ENCODE measurements around the gene MYL6. TPM values are rescaled to one million over a fixed set of nuclear protein-coding genes. Genes with fewer than 3 reads are reported as not detected.

MYL6 gene
- total RNA-seq, 1 donor from 2014 or later: 2,679 TPM

DNA sequence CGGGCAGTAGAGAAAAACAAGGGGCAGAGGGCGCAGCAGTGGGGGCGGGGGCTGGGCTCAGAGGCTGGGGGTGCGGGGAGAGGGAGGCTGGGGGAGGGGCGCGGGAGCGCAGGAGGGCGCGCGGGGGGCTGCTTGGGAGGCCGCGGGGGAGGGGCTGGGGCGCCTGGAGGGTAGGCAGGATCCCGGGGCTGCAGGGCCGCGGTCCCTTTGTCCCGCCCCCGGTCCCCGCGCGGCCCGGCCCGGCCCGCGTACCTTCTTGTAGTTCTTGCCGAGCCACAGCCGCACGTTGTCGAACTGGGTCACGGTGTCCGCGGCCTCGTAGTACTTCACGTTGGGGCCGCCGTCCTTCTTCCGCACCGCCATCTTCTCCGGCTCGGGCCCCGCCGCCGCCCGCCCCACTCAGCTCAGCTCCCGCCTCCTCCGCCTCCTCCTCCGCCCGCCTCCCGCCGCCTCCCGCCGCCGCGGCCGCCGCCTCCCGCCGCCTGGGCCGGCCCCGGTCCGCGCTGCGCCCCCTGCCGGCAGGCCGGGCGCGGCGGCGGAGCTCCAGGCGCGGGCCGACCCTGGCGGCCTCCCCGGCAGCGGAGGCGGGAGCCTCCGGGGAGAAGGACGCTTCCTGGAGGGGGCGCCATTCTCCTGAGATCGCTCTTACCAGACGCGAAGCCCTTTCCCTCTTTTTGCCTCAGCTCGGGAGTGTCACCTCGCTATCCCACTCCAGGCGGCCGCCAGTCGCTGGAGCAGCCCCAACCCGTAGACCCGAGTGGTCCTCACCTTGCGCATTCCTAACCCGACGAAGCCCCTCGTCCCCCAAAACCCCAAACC lies 31.1 kb downstream of the MYL6 start, which contains the start of gene SMARCC2:
SMARCC2 (minus strand) TSS at position 385 of the 819 bp plus-strand sequence; CDS start at position 363, 22 bp downstream.
- DNase-seq (ENCODE audit: low spot score): peak; percentile 88

DNA sequence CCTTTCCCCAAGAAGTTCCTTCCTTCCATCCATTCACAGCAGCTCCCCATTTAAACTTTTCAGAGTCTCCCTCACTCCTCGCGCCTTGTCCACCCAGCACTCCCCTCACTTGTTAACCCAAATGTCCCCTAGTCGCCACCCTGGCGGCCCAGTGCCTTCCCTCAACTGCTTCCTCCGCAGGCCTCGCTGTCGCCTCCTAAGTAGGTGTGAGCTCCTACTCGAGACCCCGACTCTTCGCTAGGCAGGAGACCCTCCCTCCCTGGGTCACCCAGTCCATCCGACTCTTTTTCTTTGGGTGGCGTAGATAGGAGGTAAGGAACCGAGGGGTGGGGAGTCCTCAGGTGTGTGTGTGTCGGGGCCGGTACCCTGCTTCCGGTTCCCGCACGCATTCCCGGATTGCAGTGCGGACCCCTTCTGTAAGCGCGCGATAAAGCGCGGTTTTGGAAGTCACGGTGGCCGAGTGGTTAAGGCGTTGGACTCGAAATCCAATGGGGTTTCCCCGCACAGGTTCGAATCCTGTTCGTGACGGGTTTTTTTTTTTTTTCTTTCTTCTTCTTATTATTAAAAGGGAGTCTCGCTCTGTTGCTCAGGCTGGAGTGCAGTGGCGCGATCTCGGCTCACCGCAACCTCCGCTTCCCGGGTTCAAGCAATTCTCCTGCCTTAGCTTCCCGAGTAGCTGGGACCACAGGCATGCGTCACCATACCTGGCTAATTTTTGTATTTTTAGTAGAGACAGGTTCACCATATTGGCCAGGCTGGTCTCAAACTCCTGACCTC lies 31.9 kb downstream of the MYL6 start:
- peak; percentile 92 for DNase-seq (ENCODE audit: low spot score)

DNA sequence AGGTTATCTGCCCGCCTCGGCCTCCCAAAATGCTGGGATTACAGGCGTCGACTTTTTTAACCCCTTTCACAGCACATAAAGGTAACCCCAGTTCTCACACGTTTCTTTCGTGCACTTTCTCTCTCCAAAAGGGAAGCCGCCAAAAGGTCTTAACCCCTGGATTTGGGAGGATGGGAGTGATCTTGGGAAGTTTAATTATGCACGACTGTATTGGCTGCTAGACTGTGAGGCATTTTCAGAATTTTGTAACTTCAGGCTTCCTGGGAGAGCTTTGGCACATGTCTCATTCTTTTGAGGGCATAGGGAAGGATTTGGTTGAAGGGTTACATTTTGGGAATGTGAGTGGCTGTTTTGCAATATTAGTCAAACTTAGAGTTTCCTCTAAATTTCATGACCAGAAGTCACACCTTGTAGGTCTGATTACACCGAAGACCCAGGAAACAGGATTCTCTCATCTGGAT lies 32.6 kb downstream of the MYL6 start:
- DNase-seq (ENCODE audit: low spot score): no peak

DNA sequence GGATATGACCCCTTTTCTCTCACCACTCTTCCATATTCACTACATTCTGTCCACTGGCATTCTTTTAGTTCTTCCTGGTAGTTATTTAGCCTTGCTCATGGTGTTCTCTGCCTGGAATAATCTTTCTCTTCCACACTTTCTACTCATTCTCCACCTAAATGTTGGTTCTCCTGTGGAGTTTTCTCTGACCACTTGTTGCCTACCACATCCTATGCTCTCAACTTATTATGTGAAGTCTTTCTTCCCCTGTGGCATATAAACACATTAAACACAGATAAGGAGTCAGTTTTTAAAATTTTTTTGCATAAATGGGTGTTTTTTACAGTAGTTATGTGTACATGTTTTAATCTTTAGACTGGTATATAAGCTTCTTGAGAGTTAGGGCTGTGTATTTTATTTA lies 34.4 kb downstream of the MYL6 start:
- DNase-seq (ENCODE audit: low spot score): no peak

DNA sequence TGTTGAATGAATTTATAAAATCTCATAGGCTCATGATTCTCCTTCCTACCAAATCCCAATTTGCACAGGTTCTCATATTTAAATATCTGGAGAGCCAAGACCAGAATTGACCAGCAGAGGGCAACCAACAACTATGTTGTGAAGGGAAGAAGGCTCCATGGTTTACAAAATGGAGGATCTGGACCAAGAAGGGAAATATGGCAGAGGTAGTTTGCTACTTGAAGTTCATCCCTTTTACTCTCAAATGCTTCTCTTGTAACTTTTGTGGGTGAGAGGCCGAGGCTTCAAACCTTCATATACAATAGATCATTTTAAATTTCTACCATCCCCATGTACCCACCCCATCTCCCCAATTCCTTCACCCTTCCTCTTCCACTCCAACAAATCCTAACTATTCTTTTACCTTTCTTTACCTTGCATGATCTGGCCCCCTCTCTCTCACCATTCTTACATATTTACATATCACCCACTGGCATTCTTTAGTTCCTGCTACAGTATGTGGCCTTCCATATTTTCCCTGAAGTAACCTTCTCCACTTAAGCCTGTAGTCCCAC lies 34.9 kb downstream of the MYL6 start:
- peak; percentile 91 for DNase-seq (ENCODE audit: low spot score)

DNA sequence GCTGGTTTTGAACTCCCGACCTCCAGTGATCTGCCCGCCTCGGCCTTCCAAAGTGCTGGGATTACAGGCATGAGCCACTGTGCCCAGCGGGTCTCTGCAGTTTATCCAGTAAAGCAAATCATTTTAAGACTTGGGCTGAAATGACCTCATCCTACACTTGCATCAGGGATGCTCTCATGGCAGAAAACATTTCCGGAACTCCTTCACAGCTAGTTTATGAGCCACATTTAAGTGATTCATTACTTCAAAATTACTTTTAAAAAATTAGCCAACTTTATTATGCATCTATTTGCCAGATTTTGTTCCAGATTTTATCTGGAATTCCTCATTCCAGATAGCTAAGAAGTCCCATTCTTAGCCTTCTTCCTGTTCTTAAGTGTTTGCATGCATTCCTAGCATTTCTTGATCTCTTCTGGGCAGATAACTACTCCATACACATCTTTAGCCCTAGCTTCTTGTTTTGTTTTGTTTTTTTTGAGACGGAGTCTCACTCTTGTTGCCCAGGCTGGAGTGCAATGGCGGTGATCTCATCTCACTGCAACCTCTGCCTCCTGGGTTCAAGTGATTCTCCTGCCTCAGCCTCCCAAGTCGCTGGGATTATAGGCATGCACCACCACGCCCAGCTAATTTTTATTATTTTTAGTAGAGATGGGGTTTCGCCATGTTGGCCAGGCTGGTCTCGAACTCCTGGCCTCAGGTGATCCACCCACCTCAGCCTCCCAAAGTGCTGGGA lies 38.8 kb downstream of the MYL6 start:
- DNase-seq (ENCODE audit: low spot score): peak; percentile 87

DNA sequence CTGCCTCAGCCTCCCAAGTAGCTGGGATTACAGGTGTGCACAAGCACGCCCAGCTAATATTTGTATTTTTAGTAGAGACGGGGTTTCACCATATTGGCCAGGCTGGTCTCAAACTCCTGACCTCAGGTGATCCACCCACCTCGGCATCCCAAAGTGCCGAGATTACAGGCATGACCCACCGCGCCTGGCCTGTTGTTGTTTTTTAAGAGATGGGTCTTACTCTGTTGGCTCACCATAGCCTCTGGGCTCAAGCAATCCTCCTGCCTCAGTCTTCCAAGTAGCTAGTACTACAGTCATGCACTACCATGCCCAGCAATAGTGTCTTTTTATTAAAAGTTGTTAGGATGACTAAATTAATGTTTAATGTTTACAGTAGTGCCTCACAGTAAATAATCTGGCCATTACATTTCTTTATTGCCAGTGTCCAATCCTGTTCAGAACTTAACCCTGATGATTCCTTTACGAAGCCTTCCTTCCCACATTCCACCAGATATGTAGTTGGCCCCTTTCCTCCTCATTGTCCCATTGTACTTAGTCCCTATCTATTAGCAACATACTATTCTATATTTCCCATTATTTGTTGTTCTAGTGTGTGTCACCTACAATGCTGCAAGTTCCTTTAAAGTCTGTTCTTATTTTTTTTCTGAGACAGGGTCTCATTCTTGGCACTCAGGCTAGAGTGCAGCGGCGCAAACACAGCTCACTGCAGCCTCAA lies 39.9 kb downstream of the MYL6 start:
- no peak for DNase-seq (ENCODE audit: low spot score)

DNA sequence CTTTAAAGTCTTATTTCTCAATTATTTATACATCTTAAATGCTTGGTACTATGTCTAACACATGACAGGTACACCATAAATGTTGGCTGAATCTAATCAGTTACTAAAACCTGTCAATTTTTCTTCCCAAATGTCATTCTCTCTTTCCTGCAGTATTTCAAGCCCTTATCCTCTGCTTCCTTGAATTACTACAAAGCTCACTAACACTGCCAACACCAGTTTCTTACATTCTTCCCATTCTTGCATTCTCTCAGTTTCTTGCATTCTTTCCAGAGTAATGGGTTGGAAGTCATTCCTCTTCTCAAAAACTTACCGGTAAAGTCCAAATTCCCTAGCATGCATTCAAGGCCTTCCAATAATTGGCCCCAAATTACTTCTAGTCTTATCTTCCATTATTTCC lies 40.7 kb downstream of the MYL6 start:
- no peak for DNase-seq (ENCODE audit: low spot score)

DNA sequence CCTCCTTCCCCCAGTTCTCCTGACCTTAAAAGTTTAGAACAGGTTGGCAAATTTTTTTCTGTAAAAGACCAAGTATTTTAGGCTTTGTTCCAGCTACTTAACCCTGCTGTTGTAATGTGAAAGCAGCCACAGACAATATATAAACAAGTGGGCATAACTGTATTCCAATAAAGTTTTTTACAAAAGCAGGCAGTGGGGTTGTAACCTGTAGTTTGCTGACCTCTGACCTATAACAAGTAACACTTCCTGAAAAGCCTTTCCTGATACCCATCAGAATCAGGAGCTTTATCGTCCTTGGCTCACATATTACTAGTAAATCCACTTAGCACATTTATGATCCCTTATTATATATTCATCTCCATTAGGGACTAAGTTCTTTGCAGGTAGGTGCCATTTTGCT lies 44.2 kb downstream of the MYL6 start:
- no peak for DNase-seq (ENCODE audit: low spot score)

DNA sequence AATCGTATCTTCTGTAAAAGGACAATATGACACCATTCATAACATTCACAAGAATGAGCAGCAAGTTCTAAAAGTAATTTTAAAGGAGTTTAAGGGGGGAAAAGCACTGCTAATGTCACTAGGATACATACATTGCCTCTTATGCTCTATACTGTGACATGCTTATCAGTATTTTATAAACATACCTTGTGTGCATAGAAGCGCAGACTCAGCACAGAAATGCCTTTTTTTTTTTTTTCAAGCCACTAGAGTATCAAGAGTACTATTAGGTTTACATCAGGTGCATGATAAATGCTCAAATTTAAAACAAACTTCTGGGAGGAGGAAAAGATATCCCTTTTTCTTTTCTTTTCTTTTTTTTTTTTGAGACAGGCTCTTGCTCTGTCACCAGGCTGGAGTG lies 44.7 kb downstream of the MYL6 start:
- no peak for DNase-seq (ENCODE audit: low spot score)

DNA sequence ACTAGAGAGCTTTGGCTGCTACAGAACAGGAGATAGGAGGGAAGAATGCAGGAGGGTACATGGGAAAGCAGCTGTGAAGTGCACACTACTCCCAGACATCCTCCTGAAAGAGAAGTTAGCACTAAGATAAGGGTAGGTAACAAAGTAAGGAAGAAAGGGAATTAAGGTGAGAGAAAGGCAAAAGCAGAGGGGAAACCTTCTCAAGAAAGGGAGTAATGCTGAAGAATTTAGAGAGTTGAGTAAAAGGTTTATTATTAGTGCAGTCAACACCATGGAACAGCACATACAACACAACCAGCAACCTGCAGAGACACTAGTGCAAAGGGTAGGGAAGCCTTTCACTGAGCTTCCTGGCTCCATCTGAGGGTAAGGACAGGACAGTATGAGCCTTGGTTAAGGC lies 46.1 kb downstream of the MYL6 start:
- no peak for DNase-seq (ENCODE audit: low spot score)

DNA sequence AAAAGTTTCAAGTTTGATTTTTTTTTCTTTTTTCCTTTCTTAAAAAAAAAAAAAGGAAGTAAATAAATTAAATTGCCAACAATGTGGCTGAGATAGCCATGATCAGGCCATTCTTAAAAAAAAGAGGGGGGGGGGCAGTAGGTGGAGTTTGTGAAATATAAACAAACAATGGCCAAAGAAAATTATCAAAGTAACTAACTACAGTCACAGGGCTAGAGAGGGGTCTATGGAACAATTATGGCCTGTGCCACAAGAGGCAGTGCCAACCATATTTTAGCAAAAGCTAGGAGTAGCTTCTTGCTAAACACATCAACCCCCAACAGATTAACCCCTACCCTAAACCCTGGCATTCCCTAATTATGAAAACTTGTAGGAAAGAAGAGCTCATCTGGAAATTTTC lies 47.3 kb downstream of the MYL6 start:
- DNase-seq (ENCODE audit: low spot score): no peak

DNA sequence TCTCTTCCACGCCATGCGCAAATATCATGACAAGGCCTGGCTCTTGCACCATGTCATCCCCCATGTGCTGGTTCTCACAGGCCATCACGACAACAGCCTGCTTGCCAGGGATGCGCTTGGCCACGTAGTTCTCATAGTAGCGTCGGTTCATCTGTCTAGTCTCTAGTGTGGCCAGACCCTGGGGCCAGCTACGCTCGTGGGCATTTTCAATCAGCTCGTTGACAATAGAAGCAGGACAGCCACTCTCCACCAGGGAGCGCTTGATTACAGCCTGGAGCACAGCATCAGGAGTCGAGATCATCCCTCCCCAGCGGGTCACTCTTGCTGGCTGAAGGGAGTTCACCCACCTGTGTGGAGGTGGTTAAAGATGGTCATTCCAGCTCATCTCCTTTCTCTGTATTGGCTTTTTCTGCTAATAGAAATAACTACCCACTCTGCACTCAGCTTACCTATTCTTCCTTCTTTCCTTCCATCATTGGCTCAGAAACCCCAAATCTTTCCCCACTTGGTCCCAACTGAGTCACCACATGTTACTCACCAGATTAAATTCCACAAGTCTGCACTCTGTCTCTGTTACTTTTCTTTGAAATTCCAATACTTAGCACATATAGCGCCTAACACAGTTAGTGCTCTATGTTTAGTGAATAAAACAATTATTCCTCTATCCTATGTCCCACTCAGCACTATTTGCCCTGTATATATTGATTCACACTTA lies 48.5 kb downstream of the MYL6 start:
- peak; percentile 37 for DNase-seq (ENCODE audit: low spot score)

DNA sequence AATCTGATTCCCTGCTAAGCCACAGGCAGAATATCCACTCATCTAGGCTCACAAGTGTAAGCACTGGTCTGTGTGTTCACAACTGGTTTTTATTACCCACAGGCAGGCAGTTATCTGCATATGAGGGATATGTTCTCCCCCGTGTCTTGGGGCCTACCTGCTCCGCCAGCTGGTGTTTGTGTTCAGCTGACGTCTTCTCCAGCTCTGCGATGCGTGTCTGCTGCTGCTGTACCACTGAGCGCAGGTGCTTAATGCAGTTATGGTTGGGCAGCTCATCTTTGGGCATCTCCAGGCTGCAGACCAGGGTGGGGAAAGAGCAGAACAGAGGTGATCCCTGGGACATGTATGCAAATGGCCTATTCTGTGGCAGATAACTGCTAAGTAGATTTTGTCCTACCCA lies 49.8 kb downstream of the MYL6 start:
- DNase-seq (ENCODE audit: low spot score): no peak

Other genes starting within 250 kb of the MYL6 start
- gene PYM1, start 230.5 kb upstream of the MYL6 start, total RNA-seq (ENCODE audit: insufficient read depth, low replicate concordance): 12.5 TPM
- 37.8 TPM for gene DGKA, start 227.2 kb upstream of the MYL6 start, total RNA-seq (ENCODE audit: insufficient read depth, low replicate concordance)
- 13.7 TPM for gene PMEL, start 192.3 kb upstream of the MYL6 start, total RNA-seq (ENCODE audit: insufficient read depth, low replicate concordance)
- 16.6 TPM for gene CDK2, start 191.5 kb upstream of the MYL6 start, total RNA-seq (ENCODE audit: insufficient read depth, low replicate concordance)
- 37.6 TPM for gene RAB5B, start 184.3 kb upstream of the MYL6 start, total RNA-seq (ENCODE audit: insufficient read depth, low replicate concordance)
- 43.8 TPM for gene SUOX, start 161.1 kb upstream of the MYL6 start, total RNA-seq (ENCODE audit: insufficient read depth, low replicate concordance)
- gene IKZF4, start 137.3 kb upstream of the MYL6 start, total RNA-seq (ENCODE audit: insufficient read depth, low replicate concordance): 4.3 TPM
- 76.8 TPM for gene RPS26, start 116.4 kb upstream of the MYL6 start, total RNA-seq (ENCODE audit: insufficient read depth, low replicate concordance)
- gene ERBB3, start 78.2 kb upstream of the MYL6 start, total RNA-seq (ENCODE audit: insufficient read depth, low replicate concordance): 3.1 TPM
- gene PA2G4, start 53.8 kb upstream of the MYL6 start, total RNA-seq (ENCODE audit: insufficient read depth, low replicate concordance): 69.8 TPM
- 3,505 TPM for gene RPL41, start 41.7 kb upstream of the MYL6 start, total RNA-seq (ENCODE audit: insufficient read depth, low replicate concordance)
- gene ZC3H10, start 40.1 kb upstream of the MYL6 start, total RNA-seq (ENCODE audit: insufficient read depth, low replicate concordance): 4.8 TPM
- 66.4 TPM for gene ESYT1, start 30.1 kb upstream of the MYL6 start, total RNA-seq (ENCODE audit: insufficient read depth, low replicate concordance)
- gene MYL6B, start 5.8 kb upstream of the MYL6 start, total RNA-seq (ENCODE audit: insufficient read depth, low replicate concordance): 38.8 TPM
- gene SMARCC2, start 31.1 kb downstream of the MYL6 start, total RNA-seq (ENCODE audit: insufficient read depth, low replicate concordance): 37.6 TPM
- 68.9 TPM for gene RNF41, start 63.6 kb downstream of the MYL6 start, total RNA-seq (ENCODE audit: insufficient read depth, low replicate concordance)
- gene NABP2, start 66.0 kb downstream of the MYL6 start, total RNA-seq (ENCODE audit: insufficient read depth, low replicate concordance): 10.8 TPM
- not detected for gene SLC39A5, start 71.7 kb downstream of the MYL6 start, total RNA-seq (ENCODE audit: insufficient read depth, low replicate concordance)
- gene ANKRD52, start 100.0 kb downstream of the MYL6 start, total RNA-seq (ENCODE audit: insufficient read depth, low replicate concordance): 5.1 TPM
- 4.6 TPM for gene COQ10A, start 108.6 kb downstream of the MYL6 start, total RNA-seq (ENCODE audit: insufficient read depth, low replicate concordance)
- 35.2 TPM for gene CS, start 142.0 kb downstream of the MYL6 start, total RNA-seq (ENCODE audit: insufficient read depth, low replicate concordance)
- gene CNPY2, start 157.6 kb downstream of the MYL6 start, total RNA-seq (ENCODE audit: insufficient read depth, low replicate concordance): 68.4 TPM
- 55.6 TPM for gene PAN2, start 175.6 kb downstream of the MYL6 start, total RNA-seq (ENCODE audit: insufficient read depth, low replicate concordance)
- gene IL23A, start 180.5 kb downstream of the MYL6 start, total RNA-seq (ENCODE audit: insufficient read depth, low replicate concordance): 6.0 TPM
- 122 TPM for gene STAT2, start 201.7 kb downstream of the MYL6 start, total RNA-seq (ENCODE audit: insufficient read depth, low replicate concordance)
- gene APOF, start 204.5 kb downstream of the MYL6 start, total RNA-seq (ENCODE audit: insufficient read depth, low replicate concordance): 2.2 TPM